ENCODE results near the gene CARD10. TPM values are rescaled to one million over a fixed set of nuclear protein-coding genes. Genes with fewer than 3 reads are reported as not detected.

CARD10 gene
- total RNA-seq, 1 experiment from 2014 or later: 0.26 TPM

DNA sequence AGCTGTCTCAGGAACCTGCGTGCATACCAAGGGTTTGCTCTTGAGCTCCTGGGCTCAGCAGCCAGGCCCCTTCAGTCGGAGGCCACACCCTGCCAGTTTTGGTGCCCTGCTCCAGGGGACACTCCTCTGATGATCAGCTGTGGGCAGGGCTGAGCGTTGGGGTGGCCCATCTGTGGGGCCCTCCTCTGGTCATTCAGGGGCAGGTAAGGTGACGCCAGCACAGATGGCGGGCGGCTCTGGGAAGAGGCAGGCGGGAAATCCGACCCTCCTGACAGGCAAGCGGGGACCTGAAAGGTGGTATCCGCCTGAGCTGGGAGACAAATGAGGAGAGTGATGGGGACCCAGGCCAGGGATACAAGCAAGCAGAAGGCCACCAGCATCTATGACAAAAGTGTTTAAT lies 29.2 kb downstream of the CARD10 start:
- Histone ChIP-seq H3K27me3 (replicated peaks; ENCODE audit: insufficient read depth, low read depth, low read length, poor library complexity) (no peaks in the 10 kb centered on the region), H3K9me3 (ENCODE audit: low read depth, low read length, poor library complexity, severe bottlenecking) (no peaks in the 10 kb centered on the region), H3K4me3 (ENCODE audit: low read depth, low read length, poor library complexity, severe bottlenecking) (no peak overlapping the region), H3K4me1 (ENCODE audit: insufficient read depth, low read length, poor library complexity, severe bottlenecking) (peaks cover 4% of the 10 kb centered on the region), H3K27ac (ENCODE audit: low read depth, low read length, poor library complexity, severe bottlenecking) (no peak overlapping the region), H3K36me3 (ENCODE audit: insufficient read depth, low read length, poor library complexity, severe bottlenecking) (no peaks in the 10 kb centered on the region)
- ChIA-PET POLR2A (ENCODE audit: low non-redundant PET) (no interaction called here), CTCF (interaction anchor here (0.6 kb wide), 1 partner anchor 525 kb away, joined by 3 read pairs; no protein-coding TSS in a partner anchor)
- intact Hi-C loops (cut with micrococcal nuclease; ENCODE audit: unreplicated experiment): no loop called here
- no peak for TF ChIP-seq CTCF (conservative IDR thresholded peaks at IDR 0.05; ENCODE audit: low read depth, low read length)
- TF ChIP-seq EZH2 (IDR thresholded peaks at IDR 0.05; ENCODE audit: borderline replicate concordance, low read depth, low read length, poor library complexity, severe bottlenecking): no peak
- BruUV-seq (replicated peaks): no TSS peak
- no peak for DNase-seq (ENCODE audit: low spot score)

DNA sequence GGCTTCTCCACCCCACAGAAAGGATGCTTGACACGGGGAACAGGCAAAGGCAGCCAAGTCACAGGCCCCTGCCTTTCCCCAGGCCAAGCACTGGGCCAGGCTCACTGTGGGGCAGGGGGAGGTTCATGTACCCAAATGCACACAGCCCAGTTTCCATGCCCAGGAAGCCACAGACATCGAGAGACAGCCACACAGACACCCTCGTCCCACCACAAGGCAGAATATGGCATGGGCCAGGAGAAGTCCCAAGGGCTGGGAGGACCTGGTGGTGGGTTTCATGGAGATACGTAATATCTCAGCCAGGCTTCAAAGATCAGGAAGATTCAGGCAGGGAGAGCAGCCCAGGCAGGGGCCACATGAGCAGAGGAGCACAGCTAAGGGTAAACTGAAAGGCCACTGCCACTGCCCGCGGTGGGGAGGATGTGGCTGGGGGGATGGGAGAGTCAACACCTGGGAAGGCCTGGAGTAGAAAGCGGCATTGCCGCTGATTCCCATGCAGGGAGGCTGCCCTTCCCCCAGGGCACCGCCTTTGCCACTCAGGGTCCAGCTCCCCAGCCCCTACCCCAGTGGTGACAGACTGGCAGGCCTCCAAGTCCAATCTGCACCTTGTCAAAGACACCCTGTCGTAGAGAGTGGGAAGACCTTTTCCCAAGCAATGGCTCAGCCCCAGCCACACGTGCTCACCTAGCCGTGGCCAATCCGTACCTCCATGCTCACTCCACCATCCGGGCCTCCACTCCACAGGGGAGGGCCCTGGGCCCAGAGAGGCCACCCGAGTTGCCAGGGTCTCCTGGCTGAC lies 30.7 kb downstream of the CARD10 start:
- intact Hi-C loops (cut with micrococcal nuclease; ENCODE audit: unreplicated experiment): no loop called here
- peaks cover 4% of the 10 kb centered on the region for H3K4me1 ChIP-seq (ENCODE audit: insufficient read depth, low read length, poor library complexity, severe bottlenecking)
- ChIA-PET POLR2A (ENCODE audit: low non-redundant PET) (no interaction called here), CTCF (no interaction called here)
- no TSS peak for BruUV-seq (replicated peaks)
- H3K27me3 ChIP-seq (replicated peaks; ENCODE audit: insufficient read depth, low read depth, low read length, poor library complexity): no peaks in the 10 kb centered on the region
- DNase-seq (ENCODE audit: low spot score): no peak
- no peak overlapping the region for H3K4me3 ChIP-seq (ENCODE audit: low read depth, low read length, poor library complexity, severe bottlenecking)
- TF ChIP-seq CTCF (conservative IDR thresholded peaks at IDR 0.05; ENCODE audit: low read depth, low read length) (no peak), EZH2 (IDR thresholded peaks at IDR 0.05; ENCODE audit: borderline replicate concordance, low read depth, low read length, poor library complexity, severe bottlenecking) (no peak)
- no peaks in the 10 kb centered on the region for H3K9me3 ChIP-seq (ENCODE audit: low read depth, low read length, poor library complexity, severe bottlenecking)
- H3K27ac ChIP-seq (ENCODE audit: low read depth, low read length, poor library complexity, severe bottlenecking): no peak overlapping the region
- no peaks in the 10 kb centered on the region for H3K36me3 ChIP-seq (ENCODE audit: insufficient read depth, low read length, poor library complexity, severe bottlenecking)

GRCh38 chr22:37487571-37487970 lies 31.6 kb downstream of the CARD10 start:
- POLR2A ChIA-PET (ENCODE audit: low non-redundant PET): no interaction called here
- intact Hi-C loops (cut with micrococcal nuclease; ENCODE audit: unreplicated experiment): no loop called here
- BruUV-seq (replicated peaks): no TSS peak
- DNase-seq (ENCODE audit: low spot score): no peak
- Histone ChIP-seq H3K4me1 (ENCODE audit: insufficient read depth, low read length, poor library complexity, severe bottlenecking) (peaks cover 4% of the 10 kb centered on the region), H3K4me3 (ENCODE audit: low read depth, low read length, poor library complexity, severe bottlenecking) (no peak overlapping the region), H3K36me3 (ENCODE audit: insufficient read depth, low read length, poor library complexity, severe bottlenecking) (no peaks in the 10 kb centered on the region), H3K27me3 (replicated peaks; ENCODE audit: insufficient read depth, low read depth, low read length, poor library complexity) (no peaks in the 10 kb centered on the region), H3K27ac (ENCODE audit: low read depth, low read length, poor library complexity, severe bottlenecking) (no peak overlapping the region), H3K9me3 (ENCODE audit: low read depth, low read length, poor library complexity, severe bottlenecking) (no peaks in the 10 kb centered on the region)
- TF ChIP-seq EZH2 (IDR thresholded peaks at IDR 0.05; ENCODE audit: borderline replicate concordance, low read depth, low read length, poor library complexity, severe bottlenecking) (no peak), CTCF (conservative IDR thresholded peaks at IDR 0.05; ENCODE audit: low read depth, low read length) (no peak)
- CTCF ChIA-PET: no interaction called here

All from A673 (cell line).